HG03439 (cell line): ENCODE measurements around the gene ERMP1.
"Not testable (repeated sequence)": the region's sequence is repeated elsewhere in the genome, so short reads cannot be mapped to it uniquely, and the experiment has no call there.

ENCODE experiments used
- ATAC-seq: cut with Tn5 transposase; IDR thresholded peaks from one replicate; pipeline ENCODE4 v1.9.1; 2021; ENCODE audit warnings: mild to moderate bottlenecking, moderate library complexity; ENCODE audit not compliant: unreplicated experiment

The ERMP1 gene

DNA sequence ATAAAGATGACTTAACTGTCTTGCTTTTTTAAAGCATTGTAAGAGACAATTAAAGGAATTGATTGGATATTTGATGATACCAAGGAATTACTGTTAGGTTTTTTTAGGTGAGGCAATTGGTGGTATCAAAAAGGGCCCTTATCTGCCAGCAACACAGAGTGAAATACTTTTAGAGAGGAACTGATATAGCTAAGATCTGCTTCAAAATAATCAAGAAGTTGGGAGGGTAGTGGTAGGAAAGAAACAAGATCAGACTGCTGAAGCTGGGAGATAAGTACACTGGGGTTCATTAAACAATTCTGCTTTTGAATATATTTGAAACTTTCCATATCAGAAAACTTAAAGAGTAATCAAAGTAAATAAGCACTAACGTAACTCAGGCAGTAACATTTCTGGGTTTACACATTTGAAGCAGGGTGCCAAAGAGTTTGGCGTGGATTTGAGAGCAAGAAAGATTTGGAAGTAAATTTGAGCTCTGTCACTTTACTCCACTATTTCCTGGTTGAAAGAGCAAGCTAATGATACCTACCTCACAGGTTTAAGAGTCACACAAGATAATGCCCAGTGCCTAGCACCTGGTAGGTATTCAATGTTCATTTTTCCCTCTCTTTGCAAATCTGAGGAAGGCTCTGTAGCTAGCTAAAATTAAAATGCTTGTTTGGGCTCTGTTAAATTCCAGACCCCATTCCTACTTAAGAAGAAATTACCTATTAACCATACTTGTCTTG, 6.9 kb downstream of the ERMP1 start:
- no peak for ATAC-seq

DNA sequence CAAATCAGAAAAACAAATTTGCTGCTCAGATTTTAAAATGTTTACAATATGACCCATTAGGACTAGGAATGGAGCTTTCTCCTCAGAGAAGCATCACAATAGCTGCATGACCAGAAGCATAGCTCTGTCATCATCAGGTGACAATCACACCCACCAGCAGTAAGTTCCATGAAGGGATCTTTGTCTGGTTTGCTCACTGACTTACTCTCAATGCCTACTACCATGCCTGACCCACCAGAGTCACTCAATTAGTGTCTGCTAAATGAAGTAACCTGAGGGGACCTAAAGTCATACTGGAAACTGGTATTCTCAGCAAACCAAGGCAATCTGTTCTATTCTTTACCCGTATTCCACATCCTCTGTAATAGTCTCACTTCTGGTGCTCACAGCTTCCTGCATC, 7.7 kb downstream of the ERMP1 start:
- no peak for ATAC-seq

DNA sequence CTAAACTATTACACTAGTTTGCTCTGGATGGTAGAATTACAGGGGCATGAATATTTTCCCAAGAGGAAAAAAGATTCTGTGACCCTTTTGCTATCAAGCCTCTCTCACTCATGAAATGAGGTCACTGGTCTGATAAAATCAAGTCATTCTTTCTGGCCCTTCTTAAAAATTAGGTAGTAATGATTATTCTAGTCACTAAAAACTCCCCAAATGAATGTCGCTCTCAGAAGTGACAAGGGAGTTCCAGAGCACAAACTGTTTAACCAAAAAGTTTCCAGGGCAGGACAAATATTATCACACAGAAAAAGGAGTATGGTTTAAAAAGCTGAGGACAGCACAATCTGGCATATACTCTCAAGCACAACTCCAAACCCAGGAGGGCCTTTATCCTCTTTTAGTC, 12.5 kb downstream of the ERMP1 start:
- no peak for ATAC-seq

DNA sequence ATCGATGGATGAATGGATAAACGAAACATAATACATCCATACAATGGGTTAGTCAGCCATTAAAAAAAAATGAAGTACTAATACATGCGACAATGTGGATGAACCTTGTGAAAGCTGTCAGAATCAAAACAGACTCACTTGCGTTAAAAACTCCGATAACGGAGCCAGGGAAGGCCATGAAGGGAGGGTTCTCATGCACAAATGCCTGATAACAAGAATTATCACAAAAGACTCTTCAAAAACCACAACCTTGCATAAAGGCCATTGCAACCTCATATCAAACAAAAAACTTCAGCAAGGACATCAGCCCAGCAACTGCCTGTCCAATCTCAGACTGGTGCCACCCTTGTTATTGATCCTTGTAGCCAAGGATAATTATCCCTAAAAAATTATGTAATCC, 13.7 kb downstream of the ERMP1 start:
- ATAC-seq: no peak

DNA sequence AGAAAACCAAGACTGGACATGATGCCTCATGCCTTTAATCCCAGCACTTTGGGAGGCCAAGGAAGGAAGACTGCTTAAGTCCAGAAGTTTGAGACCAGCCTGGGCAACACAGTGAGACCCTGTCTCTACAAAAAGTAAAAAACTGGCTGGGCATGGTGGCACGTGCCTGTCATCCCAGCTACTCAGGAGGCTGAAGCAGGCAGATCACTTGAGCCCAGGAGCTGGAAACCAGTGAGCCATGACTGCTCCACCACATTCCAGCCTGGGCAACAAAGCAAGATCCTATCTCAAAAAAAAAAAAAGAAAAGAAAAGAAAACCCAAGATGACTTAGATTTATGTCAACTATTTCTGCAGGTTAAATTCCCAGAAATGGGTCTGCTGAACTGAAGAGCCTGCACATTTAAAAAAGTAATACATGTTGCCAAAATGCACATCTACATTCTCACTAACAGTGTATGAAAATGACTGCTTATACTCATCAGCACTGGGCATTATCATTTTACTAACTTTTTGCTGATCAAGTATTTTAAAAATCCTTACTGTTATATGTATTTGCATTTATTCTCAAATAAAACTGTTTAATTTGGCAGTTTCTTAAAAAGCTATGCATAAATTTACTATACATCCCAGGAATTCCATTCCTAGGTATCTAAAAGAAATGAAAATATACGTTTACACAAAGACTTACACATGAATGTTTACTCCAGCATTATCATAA, 14.3 kb downstream of the ERMP1 start:
- ATAC-seq: no peak

DNA sequence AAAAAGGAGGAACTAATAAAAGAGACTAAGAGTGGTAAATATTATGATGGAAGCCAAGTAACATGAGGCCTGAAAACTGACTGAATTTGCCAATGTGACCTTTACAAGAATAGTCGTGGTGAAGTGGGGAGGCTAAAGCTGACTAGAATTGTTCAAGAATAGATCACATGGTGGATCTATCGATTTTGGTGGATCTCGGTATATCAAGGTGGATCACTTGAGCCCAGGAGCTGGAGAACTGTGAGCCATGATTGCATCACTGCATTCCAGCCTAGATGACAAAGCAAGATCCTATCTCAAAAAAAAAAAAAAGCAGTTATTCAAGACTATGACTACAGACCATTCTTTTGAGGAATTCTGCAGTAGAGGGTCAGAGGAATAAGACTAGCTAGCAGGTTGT, 15.1 kb downstream of the ERMP1 start:
- ATAC-seq: no peak

DNA sequence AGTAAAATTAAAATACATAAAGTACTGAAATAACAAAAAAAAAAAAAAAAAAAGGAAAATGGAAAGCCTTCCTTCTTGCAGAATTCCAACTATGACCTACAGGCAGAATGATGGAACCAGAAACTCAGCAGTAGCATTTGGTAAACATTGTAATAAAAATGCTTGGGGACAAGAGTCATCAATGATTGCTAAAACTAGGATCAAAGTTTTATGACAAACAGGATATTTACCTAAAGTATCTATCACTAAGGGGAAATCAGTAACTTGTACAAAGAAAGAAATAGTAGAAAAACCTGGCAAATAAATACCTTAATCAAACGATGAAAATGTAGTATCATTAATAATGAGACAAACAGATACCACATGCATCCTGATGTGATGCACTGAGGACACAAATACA, 17.5 kb downstream of the ERMP1 start:
- no peak for ATAC-seq

DNA sequence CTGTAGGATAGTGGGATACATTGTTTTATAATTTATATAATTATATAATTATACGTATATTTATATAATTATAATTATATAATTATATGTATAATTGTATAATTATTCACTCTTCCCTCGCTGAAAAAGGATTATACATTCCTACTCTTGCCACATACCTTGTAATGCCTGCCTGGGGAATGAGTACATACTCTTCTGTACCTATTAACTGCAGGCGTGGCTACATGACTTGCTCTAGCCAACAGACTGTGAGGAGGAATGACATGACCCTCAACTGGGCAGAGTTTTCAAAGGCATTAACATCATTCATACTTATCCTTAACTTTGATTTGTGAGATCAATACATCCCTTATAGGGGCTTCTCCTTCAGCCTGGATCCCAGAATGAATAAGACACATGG, 19.1 kb downstream of the ERMP1 start:
- no peak for ATAC-seq

DNA sequence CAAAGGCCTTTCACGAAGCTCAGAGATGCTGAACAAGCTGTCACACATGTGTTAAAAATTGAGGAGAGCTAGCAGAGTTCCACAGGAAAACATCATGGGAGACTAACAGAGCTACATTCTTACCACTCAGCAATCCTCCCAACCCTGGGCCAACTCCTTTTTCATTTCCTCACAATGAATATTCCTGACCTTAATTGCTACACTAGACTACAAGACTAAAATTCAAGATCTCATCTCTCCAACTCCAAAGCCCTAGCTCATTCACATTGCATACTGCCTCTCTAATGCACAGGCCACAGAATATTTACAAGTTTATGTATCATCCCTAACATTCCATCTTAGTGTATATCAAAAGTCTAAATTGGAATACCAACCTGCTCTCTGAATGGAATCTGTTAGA, 21.2 kb downstream of the ERMP1 start:
- no peak for ATAC-seq

DNA sequence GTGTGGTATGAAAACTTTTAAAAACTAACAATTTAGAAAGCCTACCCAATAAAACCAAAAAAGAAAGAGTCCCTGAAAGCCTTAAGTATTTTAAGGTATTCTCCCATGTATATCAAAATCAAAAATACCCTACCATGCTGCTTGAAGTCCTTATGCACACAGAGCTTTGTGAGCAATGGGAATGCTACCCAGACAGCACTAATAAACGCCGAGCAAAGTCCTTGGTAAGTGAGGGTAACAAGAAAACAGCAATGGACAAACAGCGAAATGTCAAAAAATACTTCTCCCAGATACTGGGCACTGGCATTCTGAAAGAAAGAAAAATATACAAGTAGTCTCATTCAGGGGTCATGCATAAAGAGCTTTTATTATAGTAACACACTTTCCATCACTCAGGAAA, 27.4 kb downstream of the ERMP1 start:
- no peak for ATAC-seq

DNA sequence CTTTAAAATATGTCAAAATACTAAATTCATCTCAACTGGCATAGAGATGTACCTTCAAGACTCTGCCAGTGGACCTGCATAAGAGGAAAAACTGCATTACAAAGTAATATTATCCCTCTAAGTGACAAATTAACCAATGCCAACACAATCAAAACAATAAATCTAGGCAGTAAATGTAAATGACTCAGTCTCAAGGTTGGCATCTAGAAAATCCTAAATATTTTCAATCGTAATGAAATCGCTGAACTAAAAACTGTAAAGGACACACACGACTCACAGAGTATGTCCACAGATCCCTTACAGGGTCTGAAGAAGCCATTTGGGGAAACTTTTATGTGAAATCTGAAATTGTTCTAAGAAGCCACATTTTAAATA, 31.2 kb downstream of the ERMP1 start:
- ATAC-seq: no peak

DNA sequence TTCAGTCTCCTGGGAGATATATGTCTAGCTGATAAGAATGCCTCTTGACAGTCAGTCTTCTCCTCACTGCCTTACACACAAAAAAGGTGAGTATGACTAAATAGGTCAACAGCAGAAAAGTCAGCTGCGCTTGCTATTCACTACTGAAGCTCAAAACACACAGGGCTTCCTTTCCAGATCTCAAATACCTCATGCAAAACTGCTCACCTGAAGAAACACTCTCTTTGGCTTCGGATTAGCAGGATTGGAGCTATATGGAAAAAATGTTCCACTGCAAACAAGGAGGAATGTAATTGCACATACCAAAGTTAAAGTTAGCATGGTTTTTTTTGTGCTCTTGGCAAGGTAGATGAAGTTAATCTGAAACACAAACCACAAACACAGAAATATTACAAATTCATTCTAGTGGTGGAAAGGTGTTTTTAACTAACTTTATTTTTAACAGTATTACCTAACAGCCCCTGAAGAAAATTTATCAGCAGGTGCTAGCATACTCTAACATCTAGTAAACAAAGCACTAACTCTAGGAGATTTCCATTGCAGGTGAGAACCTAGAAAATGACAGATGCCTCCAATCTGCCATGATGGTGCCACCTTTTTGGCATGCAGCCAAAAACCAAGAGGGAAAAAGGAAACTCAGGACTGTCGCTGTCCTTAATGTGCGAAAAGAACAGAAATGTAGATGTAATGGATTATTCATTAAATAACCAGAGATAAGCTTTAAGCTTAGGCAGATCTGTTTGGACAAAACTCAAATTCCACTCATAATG, 31.8 kb downstream of the ERMP1 start:
- ATAC-seq: no peak

DNA sequence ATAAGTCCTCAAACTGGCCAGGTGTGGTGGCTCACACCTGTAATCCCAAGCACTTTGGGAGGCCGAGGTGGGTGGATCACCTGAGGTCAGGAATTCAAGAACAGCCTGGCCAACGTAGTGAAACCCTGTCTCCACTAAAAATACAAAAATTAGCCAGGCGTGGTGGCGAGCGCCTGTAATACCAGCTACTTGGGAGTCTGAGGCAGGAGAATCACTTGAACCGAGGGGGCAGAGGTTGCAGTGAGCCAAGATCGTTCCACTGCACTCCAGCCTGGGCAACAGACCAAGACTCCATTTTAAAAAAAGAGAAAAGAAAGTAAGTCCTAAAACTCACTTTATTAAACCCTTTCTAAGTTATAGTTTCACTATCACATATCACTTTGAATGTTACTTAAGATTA, 32.5 kb downstream of the ERMP1 start:
- not testable (repeated sequence) for ATAC-seq

DNA sequence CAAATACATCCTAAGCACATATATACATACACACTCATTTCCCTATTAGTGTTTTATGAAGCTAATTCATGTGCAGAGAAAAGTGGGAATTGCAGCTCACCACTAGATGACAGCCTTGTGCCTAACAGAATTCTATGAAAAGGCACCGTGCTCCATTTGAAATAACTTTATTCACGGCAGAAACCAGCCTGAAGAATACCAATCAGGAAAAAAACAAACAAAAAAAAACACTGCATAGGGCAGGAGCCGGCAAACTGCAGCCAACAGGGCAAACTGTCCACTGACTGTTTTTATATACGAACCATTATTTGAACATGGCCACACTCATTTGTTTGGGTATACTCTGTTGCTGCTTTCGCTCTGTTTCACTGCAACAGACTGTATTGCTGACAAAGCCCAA, 33.6 kb downstream of the ERMP1 start:
- no peak for ATAC-seq

DNA sequence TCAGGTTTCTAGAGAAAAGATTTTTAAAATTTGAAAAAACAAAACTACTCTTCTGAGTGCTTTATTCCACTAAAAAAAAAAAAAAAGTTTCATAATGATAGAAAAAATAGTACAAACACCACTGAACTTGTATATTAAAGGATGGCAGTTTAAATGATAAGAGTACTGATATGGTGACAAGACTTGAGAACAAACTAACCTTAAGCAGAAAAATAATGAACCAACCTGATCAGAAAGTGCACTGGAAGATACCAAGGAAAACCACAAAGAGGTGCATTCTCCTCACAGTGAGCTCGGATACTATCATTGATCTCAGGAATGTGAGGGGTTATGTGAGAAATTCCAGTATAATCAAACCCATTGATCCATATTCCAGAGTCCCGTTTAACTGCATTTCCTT, 34.3 kb downstream of the ERMP1 start:
- no peak for ATAC-seq

DNA sequence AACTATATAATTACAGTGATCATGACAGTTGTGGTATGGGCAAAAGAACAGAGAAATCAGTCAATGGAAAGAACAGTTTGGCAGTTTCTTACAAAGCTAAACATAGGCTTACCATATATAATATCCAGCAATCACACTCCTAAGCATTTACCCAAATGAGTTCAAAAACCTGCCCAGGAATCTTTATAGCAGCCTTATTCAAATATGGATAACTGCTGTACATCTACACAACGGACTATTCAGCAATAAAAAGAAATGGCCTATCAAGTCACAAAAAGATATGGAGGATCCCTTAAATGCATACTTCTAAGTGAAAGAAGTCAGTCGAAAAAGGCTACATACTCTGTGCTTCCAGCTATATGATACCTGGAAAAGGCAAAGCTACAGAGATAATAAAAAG, 36.6 kb downstream of the ERMP1 start:
- ATAC-seq: no peak

DNA sequence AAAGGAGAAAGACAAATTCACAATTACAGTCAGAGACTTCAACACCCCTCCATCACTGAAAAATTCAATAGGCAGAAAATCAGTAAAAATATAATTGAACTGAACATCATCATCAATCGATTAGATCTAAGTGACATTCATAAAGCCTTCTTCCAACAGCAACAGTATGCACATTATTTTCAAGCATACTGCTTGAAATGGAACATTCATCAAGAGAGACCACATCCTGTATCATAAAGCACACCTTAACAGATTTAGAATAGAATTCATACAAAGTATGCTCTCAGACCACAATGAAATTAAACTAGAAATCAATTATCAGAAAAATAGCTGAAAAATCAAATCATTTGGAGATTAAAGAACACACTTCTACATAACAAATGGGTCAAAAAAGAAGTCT, 39.1 kb downstream of the ERMP1 start:
- no peak for ATAC-seq

DNA sequence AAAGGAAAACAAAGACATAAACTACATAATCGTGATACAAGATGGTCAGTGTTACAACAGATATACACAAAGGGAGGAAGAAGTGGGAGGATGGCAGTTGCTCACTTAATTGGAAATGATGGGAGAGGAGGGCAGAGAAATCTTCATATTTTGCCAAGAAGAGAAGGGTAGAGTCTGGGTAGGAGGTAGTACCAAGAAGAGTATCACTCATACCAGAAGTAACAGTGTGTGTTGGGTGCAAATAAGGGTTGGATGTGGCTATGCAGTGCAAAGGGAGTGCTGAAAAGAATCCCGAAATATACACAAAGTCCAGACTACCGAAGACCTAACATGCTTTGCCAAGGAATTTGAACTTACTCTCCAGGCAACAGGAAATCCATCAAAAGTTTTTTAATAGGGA, 41.0 kb downstream of the ERMP1 start:
- no peak for ATAC-seq

DNA sequence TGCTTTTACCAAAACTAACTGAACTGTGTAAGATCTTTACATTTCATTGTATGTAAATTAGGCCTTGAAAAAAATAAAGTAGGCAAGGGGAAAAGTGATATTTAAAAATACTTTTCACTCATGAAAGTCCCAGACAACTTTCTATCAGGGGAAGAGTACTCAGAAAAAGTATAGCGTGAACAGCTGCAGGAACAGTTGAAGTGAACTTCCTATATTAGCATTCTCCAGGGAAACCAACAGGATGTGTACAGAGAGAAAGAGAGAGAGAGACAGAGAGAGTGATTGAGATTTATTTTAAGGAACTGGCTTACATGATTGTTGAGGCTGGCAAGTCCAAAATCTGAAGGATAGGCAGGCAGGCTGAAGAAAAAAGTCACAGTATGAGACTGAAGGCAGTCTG, 42.0 kb downstream of the ERMP1 start:
- ATAC-seq: no peak

DNA sequence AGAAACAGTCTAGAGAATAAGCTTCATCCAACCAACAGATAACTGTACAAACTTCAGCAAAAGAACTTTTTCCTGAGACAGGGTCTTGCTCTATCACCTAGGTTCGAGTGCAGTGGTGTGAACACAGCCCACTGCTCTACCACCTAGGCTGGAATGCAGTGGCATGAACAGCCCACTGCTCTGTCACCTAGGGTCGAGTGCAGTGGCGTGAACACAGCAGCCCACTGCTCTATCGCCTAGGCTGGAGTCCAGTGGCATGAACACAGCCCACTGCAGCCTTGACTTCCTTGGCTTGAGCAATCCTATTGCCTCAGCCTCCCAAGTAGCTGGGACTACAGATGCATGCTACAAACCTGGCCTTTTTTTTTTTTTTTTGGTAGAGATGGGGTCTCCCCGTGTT, 43.4 kb downstream of the ERMP1 start:
- no peak for ATAC-seq

DNA sequence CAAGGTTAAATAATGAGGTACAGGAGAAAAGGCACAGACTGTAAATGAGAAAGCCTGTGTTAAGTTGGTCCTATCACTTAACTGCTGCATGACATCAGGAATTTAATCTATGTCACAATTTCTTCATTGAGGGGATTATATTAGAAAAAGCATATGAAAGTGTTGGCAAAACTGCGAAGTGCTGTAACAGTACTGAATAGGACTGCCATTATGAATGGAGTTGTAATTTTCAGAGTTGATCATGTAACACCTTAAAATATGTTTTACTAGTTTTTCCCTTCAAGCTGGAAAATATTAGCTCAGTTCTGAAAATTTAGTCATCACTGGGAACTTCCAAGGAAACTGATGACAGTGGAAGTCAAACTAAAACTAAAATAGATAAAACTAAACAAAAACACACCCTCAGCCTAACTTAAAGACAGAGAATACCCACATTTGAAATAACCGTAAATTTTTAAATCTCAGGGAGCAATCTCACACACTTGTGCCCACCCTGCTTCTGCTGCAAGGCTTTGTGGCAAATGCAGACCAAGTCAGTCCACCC, 45.1 kb downstream of the ERMP1 start:
- ATAC-seq: no peak

DNA sequence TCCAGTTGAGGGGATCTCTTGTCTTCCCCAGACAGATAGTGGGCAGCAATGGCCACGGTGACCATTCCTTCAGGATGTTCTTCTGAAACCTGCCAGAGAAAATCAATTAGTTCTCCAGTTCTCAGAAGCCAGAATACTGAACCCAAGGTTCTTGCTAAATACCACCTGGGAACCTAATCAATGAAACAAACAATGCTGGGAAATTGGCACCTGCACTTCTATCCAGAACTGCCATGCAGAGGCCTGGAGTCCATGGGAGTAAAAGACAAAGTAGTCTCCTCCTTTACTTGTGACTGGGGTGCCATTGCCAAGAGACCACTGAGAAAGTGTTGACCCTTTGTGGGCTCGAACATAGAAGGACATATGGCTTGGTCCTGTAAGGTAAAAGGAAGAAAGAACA, 45.7 kb downstream of the ERMP1 start:
- ATAC-seq: no peak
